ENCODE data around the gene CHST15.

- TF ChIP-seq CTCF (conservative IDR thresholded peaks at IDR 0.05; ENCODE audit: low read depth, low read length): no peak
- TF ChIP-seq POLR2A (IDR thresholded peaks at IDR 0.05; ENCODE audit: low read depth, low read length): no peak
- no peak for TF ChIP-seq FOS (IDR thresholded peaks at IDR 0.05; ENCODE audit: low read depth, low read length)
- no peak for TF ChIP-seq CEBPB (IDR thresholded peaks at IDR 0.05; ENCODE audit: low read depth, low read length)
- TF ChIP-seq MXI1 (IDR thresholded peaks at IDR 0.05; ENCODE audit: borderline replicate concordance, low read depth, low read length): no peak
- no peak for TF ChIP-seq BHLHE40 (IDR thresholded peaks at IDR 0.05; ENCODE audit: low read depth, low read length)
- TF ChIP-seq, protein P1, sequence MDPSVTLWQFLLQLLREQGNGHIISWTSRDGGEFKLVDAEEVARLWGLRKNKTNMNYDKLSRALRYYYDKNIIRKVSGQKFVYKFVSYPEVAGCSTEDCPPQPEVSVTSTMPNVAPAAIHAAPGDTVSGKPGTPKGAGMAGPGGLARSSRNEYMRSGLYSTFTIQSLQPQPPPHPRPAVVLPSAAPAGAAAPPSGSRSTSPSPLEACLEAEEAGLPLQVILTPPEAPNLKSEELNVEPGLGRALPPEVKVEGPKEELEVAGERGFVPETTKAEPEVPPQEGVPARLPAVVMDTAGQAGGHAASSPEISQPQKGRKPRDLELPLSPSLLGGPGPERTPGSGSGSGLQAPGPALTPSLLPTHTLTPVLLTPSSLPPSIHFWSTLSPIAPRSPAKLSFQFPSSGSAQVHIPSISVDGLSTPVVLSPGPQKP (IDR thresholded peaks at IDR 0.05; ENCODE audit: borderline replicate concordance, low read depth, low read length): no peak
- TF ChIP-seq CHD1 (IDR thresholded peaks at IDR 0.05; ENCODE audit: low read depth, low read length): no peak
- TF ChIP-seq RAD21 (IDR thresholded peaks at IDR 0.05; ENCODE audit: low read length): no peak
- TF ChIP-seq SMC3 (IDR thresholded peaks at IDR 0.05; ENCODE audit: low read depth, low read length): no peak
Measured at GRCh38 chr10:124066126-124066700, 27.2 kb downstream of the CHST15 start.

All from IMR-90 (cell line).